Breast epithelium (tissue), 4 donors: Measurements from ENCODE around the gene RIMS1. TPM values are rescaled to one million over a fixed set of nuclear protein-coding genes. Genes with fewer than 3 reads are reported as not detected.

ENCODE experiments used
- DNase-seq, 2 donors: peaks; one replicate each; pipeline ENCODE4 v3.0.0-alpha.2; 2019; ENCODE audit warnings: low spot score in 2 of 2
- H3K27ac ChIP-seq, 2 donors: fragments of 200-600 bp; sonication (generic) in 1 of 2; one replicate each; pipeline ENCODE4 v1.5.1; 2016 to 2019; ENCODE audit warnings: mild to moderate bottlenecking in 1 of 2
- H3K27me3 ChIP-seq, 2 donors: fragments of 200-600 bp; sonication (generic) in 1 of 2; one replicate each; pipeline versions ENCODE4 v1.5.1 to v1.6.0; 2017 to 2019; ENCODE audit warnings: control low read depth in 1 of 2, mild to moderate bottlenecking in 1 of 2
- H3K36me3 ChIP-seq: fragments of 200-600 bp; one replicate; pipeline ENCODE4 v1.5.1; 2019
- H3K4me1 ChIP-seq, 2 donors: fragments of 200-600 bp; sonication (generic); one replicate each; pipeline ENCODE4 v1.5.1; 2016 to 2019; ENCODE audit warnings: control low read depth in 1 of 2
- H3K4me3 ChIP-seq, 3 donors: fragments of 200-600 bp; sonication (generic); 1 replicate in 2 of 3; 2 replicates in 1 of 3; pipeline ENCODE4 v1.5.1; 2016 to 2019; ENCODE audit warnings: mild to moderate bottlenecking in 3 of 3, moderate library complexity in 2 of 3
- H3K9me3 ChIP-seq, 2 donors: fragments of 200-600 bp; sonication (generic) in 1 of 2; one replicate each; pipeline ENCODE4 v1.5.1; 2016 to 2019; ENCODE audit warnings: control low read depth in 1 of 2
- POLR2A ChIP-seq: fragments of 450-650 bp; IDR thresholded peaks from one replicate; pipeline ENCODE4 v1.6.1; 2016; ENCODE audit warnings: antibody characterized with exemption, mild to moderate bottlenecking, moderate library complexity
- POLR2AphosphoS5 ChIP-seq, 3 donors: sonication (generic); formaldehyde crosslinking; IDR thresholded peaks; one replicate each; pipeline ENCODE4 v1.6.1; 2017; ENCODE audit warnings: antibody characterized with exemption in 3 of 3
- intact Hi-C: fragments of 100-400 bp; cut with DNase I; formaldehyde crosslinking; loops from one replicate; pipeline ENCODE4 v1.15.1; 2023; ENCODE audit warnings: low total_unique reads
- total RNA-seq, 3 donors: library from RNA; depleted of rRNA; stranded (reverse); fragments of >200 nt; gene quantifications; one replicate each; pipeline ENCODE4 v1.1.0, GENCODE V29; 2016
- TF ChIP-seq, protein P1 (sequence below), 3 donors: fragments of 450-650 bp; IDR thresholded peaks; one replicate each; pipeline ENCODE4 v1.5.1; 2016 to 2017; ENCODE audit warnings: antibody characterized with exemption in 3 of 3, mild to moderate bottlenecking in 3 of 3, moderate library complexity in 3 of 3

Gene RIMS1
- total RNA-seq, 3 donors from 2014 or later = 1.3 to 4.0 (median 2.6) TPM

DNA sequence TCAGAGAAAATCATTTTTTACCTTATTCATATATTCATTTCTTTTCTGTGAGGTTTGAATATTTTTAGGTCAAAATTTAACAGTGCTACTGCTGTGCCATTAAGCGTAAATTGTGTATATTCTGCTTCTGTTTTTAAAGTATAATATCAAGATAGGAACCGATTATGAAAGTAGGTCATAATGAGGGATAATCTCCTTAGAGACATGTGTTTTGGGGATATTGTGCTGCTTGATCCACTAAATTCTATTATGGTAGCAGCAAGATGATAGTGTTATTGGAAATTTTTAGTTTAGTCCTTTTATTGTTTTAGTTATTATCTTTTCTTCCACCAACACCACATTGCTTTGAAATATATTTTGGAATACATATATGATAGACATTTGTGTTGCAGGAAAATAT, 244.0 kb downstream of the RIMS1 start:
- intact Hi-C loops = no loop called here
- H3K36me3 ChIP-seq = no peaks in the 10 kb centered on the region
- no peak for DNase-seq
- no peaks in the 10 kb centered on the region for H3K4me1 ChIP-seq
- TF ChIP-seq POLR2A (no peak), POLR2AphosphoS5 (IDR thresholded peaks at IDR 0.05) (no peak)
- TF ChIP-seq, protein P1, sequence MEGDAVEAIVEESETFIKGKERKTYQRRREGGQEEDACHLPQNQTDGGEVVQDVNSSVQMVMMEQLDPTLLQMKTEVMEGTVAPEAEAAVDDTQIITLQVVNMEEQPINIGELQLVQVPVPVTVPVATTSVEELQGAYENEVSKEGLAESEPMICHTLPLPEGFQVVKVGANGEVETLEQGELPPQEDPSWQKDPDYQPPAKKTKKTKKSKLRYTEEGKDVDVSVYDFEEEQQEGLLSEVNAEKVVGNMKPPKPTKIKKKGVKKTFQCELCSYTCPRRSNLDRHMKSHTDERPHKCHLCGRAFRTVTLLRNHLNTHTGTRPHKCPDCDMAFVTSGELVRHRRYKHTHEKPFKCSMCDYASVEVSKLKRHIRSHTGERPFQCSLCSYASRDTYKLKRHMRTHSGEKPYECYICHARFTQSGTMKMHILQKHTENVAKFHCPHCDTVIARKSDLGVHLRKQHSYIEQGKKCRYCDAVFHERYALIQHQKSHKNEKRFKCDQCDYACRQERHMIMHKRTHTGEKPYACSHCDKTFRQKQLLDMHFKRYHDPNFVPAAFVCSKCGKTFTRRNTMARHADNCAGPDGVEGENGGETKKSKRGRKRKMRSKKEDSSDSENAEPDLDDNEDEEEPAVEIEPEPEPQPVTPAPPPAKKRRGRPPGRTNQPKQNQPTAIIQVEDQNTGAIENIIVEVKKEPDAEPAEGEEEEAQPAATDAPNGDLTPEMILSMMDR (IDR thresholded peaks at IDR 0.05) = no peak
- no peak overlapping the region for H3K4me3 ChIP-seq
- H3K27me3 ChIP-seq = no peaks in the 10 kb centered on the region
- H3K9me3 ChIP-seq = peaks cover 0 to 3% of the 10 kb centered on the region in 2 donors
- H3K27ac ChIP-seq = no peak overlapping the region

DNA sequence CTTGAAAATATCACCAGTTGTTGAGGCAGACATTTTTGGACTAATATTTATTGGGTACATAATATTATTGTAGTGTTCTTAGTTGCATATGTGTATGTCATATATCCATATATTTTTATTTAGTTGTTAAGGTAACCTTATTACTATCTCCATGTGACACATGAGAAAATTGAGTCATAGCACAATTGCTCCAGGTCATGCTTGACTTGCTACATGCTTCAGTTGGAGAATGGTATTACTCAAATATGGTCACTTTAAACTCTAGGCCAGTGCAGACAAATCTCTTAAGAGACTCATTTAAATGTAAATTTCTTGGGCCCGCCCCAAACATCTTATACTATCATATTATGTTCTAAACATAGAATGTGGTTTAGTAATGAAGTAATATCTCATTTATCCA, 246.1 kb downstream of the RIMS1 start:
- H3K27ac ChIP-seq = no peak overlapping the region
- H3K27me3 ChIP-seq = no peaks in the 10 kb centered on the region
- intact Hi-C loops = no loop called here
- H3K9me3 ChIP-seq = no peaks in the 10 kb centered on the region
- TF ChIP-seq POLR2AphosphoS5 (IDR thresholded peaks at IDR 0.05) (no peak), POLR2A (no peak)
- TF ChIP-seq, protein P1 (IDR thresholded peaks at IDR 0.05) = no peak
- no peaks in the 10 kb centered on the region for H3K36me3 ChIP-seq
- no peaks in the 10 kb centered on the region for H3K4me1 ChIP-seq
- DNase-seq = no peak
- no peak overlapping the region for H3K4me3 ChIP-seq

DNA sequence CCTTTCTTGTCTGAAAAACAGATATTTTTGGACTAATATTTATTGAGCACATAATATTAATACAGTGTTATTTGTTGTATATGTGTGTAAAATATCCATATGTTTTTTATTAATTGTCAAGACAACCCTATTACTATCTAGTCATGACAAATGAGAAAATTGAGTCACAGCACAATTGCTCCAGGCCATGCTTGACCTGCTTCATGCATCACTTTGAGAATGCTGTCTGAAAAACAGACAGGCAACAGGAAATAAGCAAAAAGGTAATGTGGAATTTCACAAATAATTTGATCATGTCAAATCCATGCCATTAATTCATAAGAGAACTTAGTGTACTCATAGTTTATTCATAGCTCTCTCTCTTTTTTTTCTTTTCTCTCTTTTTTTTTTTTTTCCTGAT, 246.5 kb downstream of the RIMS1 start:
- Histone ChIP-seq H3K4me1 (no peaks in the 10 kb centered on the region), H3K36me3 (no peaks in the 10 kb centered on the region), H3K27me3 (no peaks in the 10 kb centered on the region), H3K27ac (no peak overlapping the region), H3K9me3 (no peaks in the 10 kb centered on the region), H3K4me3 (no peak overlapping the region)
- TF ChIP-seq, protein P1 (IDR thresholded peaks at IDR 0.05) = no peak
- TF ChIP-seq POLR2AphosphoS5 (IDR thresholded peaks at IDR 0.05) (no peak), POLR2A (no peak)
- intact Hi-C loops = no loop called here
- no peak for DNase-seq

DNA sequence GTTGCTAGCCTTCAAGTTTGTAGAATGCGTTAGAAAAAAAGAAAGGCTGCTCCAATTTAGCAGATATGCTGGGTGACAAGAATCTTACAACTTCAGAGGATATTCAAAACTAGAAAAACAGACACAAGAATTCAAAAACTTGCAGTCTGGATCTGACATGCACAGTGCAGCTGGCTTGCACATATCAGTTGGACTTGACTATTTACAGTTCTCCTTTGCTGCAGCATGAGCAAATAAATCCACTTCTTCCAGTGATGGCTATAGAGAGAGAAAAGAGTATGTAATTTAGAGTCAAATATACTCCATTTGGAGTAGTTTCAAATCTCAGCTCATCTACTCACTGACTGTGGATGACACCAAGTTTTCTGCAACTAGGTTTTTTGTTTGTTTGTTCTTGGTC, 247.0 kb downstream of the RIMS1 start:
- Histone ChIP-seq H3K36me3 (no peaks in the 10 kb centered on the region), H3K9me3 (no peaks in the 10 kb centered on the region), H3K4me1 (no peaks in the 10 kb centered on the region), H3K27ac (no peak overlapping the region), H3K27me3 (no peaks in the 10 kb centered on the region), H3K4me3 (no peak overlapping the region)
- no peak for DNase-seq
- intact Hi-C loops = no loop called here
- TF ChIP-seq POLR2AphosphoS5 (IDR thresholded peaks at IDR 0.05) (no peak), POLR2A (no peak)
- TF ChIP-seq, protein P1 (IDR thresholded peaks at IDR 0.05) = no peak

DNA sequence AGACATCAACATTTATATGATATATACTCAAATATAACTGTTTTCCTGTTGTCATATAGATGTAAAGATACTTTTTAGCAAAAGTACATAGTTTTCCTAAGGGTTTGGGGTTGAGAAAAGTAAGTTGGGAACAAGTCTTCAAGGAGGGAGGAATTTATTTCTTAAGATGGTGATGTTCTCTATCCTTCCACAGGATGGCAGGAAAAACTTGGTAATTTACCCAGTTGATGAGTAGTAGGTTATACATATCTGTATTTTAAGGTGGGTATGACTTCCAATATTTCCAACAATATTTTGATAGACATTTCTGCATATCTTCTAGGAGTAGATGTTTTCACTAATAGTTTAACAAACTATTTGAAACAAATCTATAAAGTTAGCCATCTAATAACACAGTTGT, 254.4 kb downstream of the RIMS1 start:
- TF ChIP-seq POLR2A (no peak), POLR2AphosphoS5 (IDR thresholded peaks at IDR 0.05) (no peak)
- TF ChIP-seq, protein P1 (IDR thresholded peaks at IDR 0.05) = no peak
- Histone ChIP-seq H3K9me3 (peaks cover 0 to 4% of the 10 kb centered on the region in 2 donors), H3K4me1 (no peaks in the 10 kb centered on the region), H3K27me3 (no peaks in the 10 kb centered on the region), H3K27ac (no peak overlapping the region), H3K36me3 (no peaks in the 10 kb centered on the region), H3K4me3 (no peak overlapping the region)
- intact Hi-C loops = no loop called here
- no peak for DNase-seq
